T-helper 17 cell (primary cell): ENCODE measurements around the gene ACTN2. TPM values are rescaled to one million over a fixed set of nuclear protein-coding genes. Genes with fewer than 3 reads are reported as not detected.

ENCODE experiments used
- ATAC-seq: fragments of 150-1000 bp; cut with Tn5 transposase; 2 replicates; pipeline ENCODE4 v1.10.0; 2021; ENCODE audit warnings: mild to moderate bottlenecking, moderate library complexity
- DNase-seq, 3 donors: peaks; one replicate each; pipeline versions ENCODE4 v3.0.0 to v3.0.0-alpha.2; 2020 to 2021
- H3K9me3 ChIP-seq: one replicate; pipeline ENCODE4 v1.7.0; 2013; ENCODE audit warnings: low read length, mild to moderate bottlenecking; ENCODE audit not compliant: control insufficient read depth, poor library complexity, severe bottlenecking
- H3K27ac Mint-ChIP-seq: one replicate; pipeline ENCODE4 v1.8.0; 2022; ENCODE audit warnings: mild to moderate bottlenecking, moderate library complexity, mixed read lengths
- H3K27me3 Mint-ChIP-seq: one replicate; pipeline ENCODE4 v1.8.0; 2022; ENCODE audit warnings: mixed read lengths
- H3K36me3 Mint-ChIP-seq: one replicate; pipeline ENCODE4 v1.8.0; 2022; ENCODE audit warnings: low read depth, mixed read lengths
- H3K4me1 Mint-ChIP-seq: one replicate; pipeline ENCODE4 v1.8.0; 2022; ENCODE audit warnings: mild to moderate bottlenecking, mixed read lengths
- H3K4me3 Mint-ChIP-seq: one replicate; pipeline ENCODE4 v1.8.0; 2022; ENCODE audit warnings: mild to moderate bottlenecking, moderate library complexity, mixed read lengths
- total RNA-seq, 4 donors: library from RNA in 2 of 4; stranded (reverse) in 2 of 4; gene quantifications; one replicate each; pipeline ENCODE4 v1.2.3 and lab custom pipeline; 2022 to 2026

The ACTN2 gene
- total RNA-seq, 2 donors from 2014 or later = not detected

- no peaks in the 10 kb centered on the region for H3K9me3 ChIP-seq
- ATAC-seq = no peak
These were observed 12.9 kb upstream of the ACTN2 start for GRCh38 chr1:236673289-236673919.

GRCh38 chr1:236677641-236678235, 8.6 kb upstream of the ACTN2 start:
- Mint-ChIP-seq H3K27me3 (peaks cover 32% of the 10 kb centered on the region), H3K4me3 (no peak overlapping the region), H3K4me1 (peaks cover 2% of the 10 kb centered on the region), H3K27ac (no peak overlapping the region), H3K36me3 (no peaks in the 10 kb centered on the region)
- no peak for DNase-seq
- no peak for ATAC-seq
- no peaks in the 10 kb centered on the region for H3K9me3 ChIP-seq

More at GRCh38 chr1:236673289-236673919, 12.9 kb upstream of the ACTN2 start:
- Mint-ChIP-seq H3K4me1 (no peaks in the 10 kb centered on the region), H3K4me3 (no peak overlapping the region), H3K36me3 (peaks cover 2% of the 10 kb centered on the region), H3K27me3 (peaks cover 53% of the 10 kb centered on the region), H3K27ac (no peak overlapping the region)
- no peak for DNase-seq

- ATAC-seq (no peak), DNase-seq (no peak)
- Mint-ChIP-seq H3K27me3 (peaks cover 21% of the 10 kb centered on the region), H3K4me1 (peaks cover 6% of the 10 kb centered on the region), H3K36me3 (no peaks in the 10 kb centered on the region), H3K4me3 (no peak overlapping the region), H3K27ac (no peak overlapping the region)
- no peaks in the 10 kb centered on the region for H3K9me3 ChIP-seq
These were observed 5.1 kb upstream of the ACTN2 start for GRCh38 chr1:236681219-236681618.

- peaks cover 28% of the 10 kb centered on the region for H3K27me3 Mint-ChIP-seq
- H3K9me3 ChIP-seq = no peaks in the 10 kb centered on the region
- no peak for ATAC-seq
- H3K4me1 Mint-ChIP-seq = peaks cover 11% of the 10 kb centered on the region
- no peak for DNase-seq
- H3K36me3 Mint-ChIP-seq = no peaks in the 10 kb centered on the region
- H3K27ac Mint-ChIP-seq = no peak overlapping the region
- peak overlapping the region; percentile 68 for H3K4me3 Mint-ChIP-seq
These were observed 938 bp upstream of the ACTN2 start for GRCh38 chr1:236685205-236685916.

- H3K27ac Mint-ChIP-seq = no peak overlapping the region
- peaks cover under 1% of the 10 kb centered on the region for H3K36me3 Mint-ChIP-seq
- peak overlapping the region; percentile 83 for H3K4me3 Mint-ChIP-seq
- ATAC-seq = no peak
- peaks cover 10% of the 10 kb centered on the region for H3K4me1 Mint-ChIP-seq
- peaks cover 31% of the 10 kb centered on the region for H3K27me3 Mint-ChIP-seq
- no peaks in the 10 kb centered on the region for H3K9me3 ChIP-seq
- DNase-seq = no peak
These were observed 489 bp downstream of the ACTN2 start for GRCh38 chr1:236686815-236687160.

- Mint-ChIP-seq H3K4me3 (peak overlapping the region; percentile 83), H3K27ac (no peak overlapping the region), H3K36me3 (peaks cover 4% of the 10 kb centered on the region), H3K4me1 (peaks cover 13% of the 10 kb centered on the region), H3K27me3 (peaks cover 36% of the 10 kb centered on the region)
- H3K9me3 ChIP-seq = no peaks in the 10 kb centered on the region
- ATAC-seq (no peak), DNase-seq (no peak)
These were observed 974 bp downstream of the ACTN2 start for GRCh38 chr1:236687273-236687672.

- ATAC-seq (no peak), DNase-seq (no peak)
- Mint-ChIP-seq H3K4me3 (no peak overlapping the region), H3K36me3 (peaks cover 4% of the 10 kb centered on the region), H3K4me1 (peaks cover 13% of the 10 kb centered on the region), H3K27me3 (peaks cover 33% of the 10 kb centered on the region), H3K27ac (no peak overlapping the region)
- H3K9me3 ChIP-seq = no peaks in the 10 kb centered on the region
These were observed 2.4 kb downstream of the ACTN2 start for GRCh38 chr1:236688705-236689104.

GRCh38 chr1:236689713-236690569, 3.6 kb downstream of the ACTN2 start:
- peaks cover 38% of the 10 kb centered on the region for H3K27me3 Mint-ChIP-seq
- ATAC-seq (no peak), DNase-seq (no peak)
- no peak overlapping the region for H3K4me3 Mint-ChIP-seq
- no peak overlapping the region for H3K27ac Mint-ChIP-seq
- no peaks in the 10 kb centered on the region for H3K9me3 ChIP-seq
- H3K36me3 Mint-ChIP-seq = peaks cover 4% of the 10 kb centered on the region
- peaks cover 13% of the 10 kb centered on the region for H3K4me1 Mint-ChIP-seq

- DNase-seq (no peak), ATAC-seq (no peak)
- Mint-ChIP-seq H3K27me3 (peaks cover 45% of the 10 kb centered on the region), H3K4me3 (no peak overlapping the region), H3K27ac (no peak overlapping the region), H3K4me1 (peaks cover 8% of the 10 kb centered on the region), H3K36me3 (peaks cover 4% of the 10 kb centered on the region)
- H3K9me3 ChIP-seq = no peaks in the 10 kb centered on the region
These were observed 5.0 kb downstream of the ACTN2 start for GRCh38 chr1:236691348-236691747.

- Mint-ChIP-seq H3K4me1 (peaks cover 4% of the 10 kb centered on the region), H3K4me3 (no peak overlapping the region), H3K27me3 (peaks cover 48% of the 10 kb centered on the region), H3K27ac (no peak overlapping the region), H3K36me3 (peaks cover 4% of the 10 kb centered on the region)
- DNase-seq (no peak), ATAC-seq (no peak)
- H3K9me3 ChIP-seq = no peaks in the 10 kb centered on the region
These were observed 5.8 kb downstream of the ACTN2 start for GRCh38 chr1:236692128-236692527.

GRCh38 chr1:236692742-236693141, 6.4 kb downstream of the ACTN2 start:
- Mint-ChIP-seq H3K27ac (no peak overlapping the region), H3K4me1 (peaks cover 3% of the 10 kb centered on the region), H3K4me3 (no peak overlapping the region), H3K27me3 (peaks cover 53% of the 10 kb centered on the region), H3K36me3 (peaks cover 6% of the 10 kb centered on the region)
- ATAC-seq = no peak
- H3K9me3 ChIP-seq = no peaks in the 10 kb centered on the region
- no peak for DNase-seq

GRCh38 chr1:236699366-236699765, 13.1 kb downstream of the ACTN2 start:
- Mint-ChIP-seq H3K4me1 (no peaks in the 10 kb centered on the region), H3K36me3 (peaks cover 2% of the 10 kb centered on the region), H3K27ac (no peak overlapping the region), H3K4me3 (no peak overlapping the region), H3K27me3 (peaks cover 57% of the 10 kb centered on the region)
- DNase-seq (no peak), ATAC-seq (no peak)
- H3K9me3 ChIP-seq = no peaks in the 10 kb centered on the region

GRCh38 chr1:236700903-236701302, 14.6 kb downstream of the ACTN2 start:
- no peak overlapping the region for H3K4me3 Mint-ChIP-seq
- H3K4me1 Mint-ChIP-seq = no peaks in the 10 kb centered on the region
- peaks cover 57% of the 10 kb centered on the region for H3K27me3 Mint-ChIP-seq
- no peaks in the 10 kb centered on the region for H3K9me3 ChIP-seq
- DNase-seq (no peak), ATAC-seq (no peak)
- H3K36me3 Mint-ChIP-seq = peaks cover 2% of the 10 kb centered on the region
- no peak overlapping the region for H3K27ac Mint-ChIP-seq
